ENCODE measurements around the gene USP3. TPM values are rescaled to one million over a fixed set of nuclear protein-coding genes. Genes with fewer than 3 reads are reported as not detected.
A peak's percentile ranks its signal among the peaks of the same experiment; 100 is the strongest.

Gene USP3
- total and polyA plus RNA-seq, 9 of the 15 experiments (the other 6 are each of a cell fraction or from before 2014, with no cell fraction given): 17.3 to 54.3 (median 34.8) TPM

- TF ChIP-seq DPF2 (IDR thresholded peaks at IDR 0.05): no peak; the same call in 1 of the 2 replicates
- TF ChIP-seq ZNF146 (CRISPR knock-in tag; IDR thresholded peaks at IDR 0.05; ENCODE audit: unreplicated experiment): no peak
- TF ChIP-seq NBN (IDR thresholded peaks at IDR 0.05; ENCODE audit: low read depth): peak; percentile 17; the same call in 1 of the 2 replicates
- 0 out of 4 replicates have a peak, but pooled peaks of 1 of the 2 experiments have one; percentile 19 for TF ChIP-seq ARNT (IDR thresholded peaks at IDR 0.05)
- TF ChIP-seq CEBPG (CRISPR knock-in tag; IDR thresholded peaks at IDR 0.05): no peak
- no peak for TF ChIP-seq CEBPG (tag; conservative IDR thresholded peaks at IDR 0.05 in 1 of 2, IDR thresholded peaks at IDR 0.05 in 1 of 2)
- TF ChIP-seq RBBP5 (IDR thresholded peaks at IDR 0.05; ENCODE audit: borderline replicate concordance, insufficient read depth, low read length, poor library complexity, severe bottlenecking): no peak
- no peak for TF ChIP-seq DDX20 (tag; IDR thresholded peaks at IDR 0.05; ENCODE audit: low read depth)
- no peak for TF ChIP-seq PHTF2 (CRISPR knock-in tag; IDR thresholded peaks at IDR 0.05)
- TF ChIP-seq ZNF766 (CRISPR knock-in tag; conservative IDR thresholded peaks at IDR 0.05): no peak
These were observed 40.0 kb downstream of the USP3 start (continued) for GRCh38 chr15:63544258-63545026.

- peaks cover 6 to 10% of the 10 kb centered on the region in 2 experiments; a peak in 2 of 5 replicates for H3K4me1 ChIP-seq (replicated peaks in 1 of 2; ENCODE audit: control insufficient read depth in 2 of 2, insufficient read depth in 2 of 2, low read length in 2 of 2)
- ATAC-seq (peak; percentile 80), FAIRE-seq (peak; percentile 73), DNase-seq (ENCODE audit: extremely low read depth in 1 of 4, low spot score in 3 of 4) (peak in 2 of 4 experiments; percentile 21 to 68)
- 0 out of 2 replicates have a peak, but pooled peaks cover 1% of the 10 kb centered on the region for H4K20me1 ChIP-seq (replicated peaks; ENCODE audit: control insufficient read depth, insufficient read depth, low read length)
- H3K9ac ChIP-seq (ENCODE audit: insufficient read depth in 1 of 2, low read depth in 2 of 2, low read length in 2 of 2): no peak overlapping the region
- CTCF ChIA-PET (ENCODE audit: low intra/inter-chr PET ratio): no interaction called here
- BruUV-seq (replicated peaks): no TSS peak
- in situ Hi-C loops (cut with MboI) (no loop called here), intact Hi-C loops (cut with micrococcal nuclease) (no loop called here)
- H3K79me2 ChIP-seq (ENCODE audit: control insufficient read depth, insufficient read depth, low read length): peaks cover 41% of the 10 kb centered on the region
- H3K4me3 ChIP-seq: no peak overlapping the region
- peaks cover 15% of the 10 kb centered on the region for H3K36me3 ChIP-seq (ENCODE audit: control insufficient read depth, insufficient read depth, low read length)
- H3K27ac ChIP-seq (ENCODE audit: extremely low read depth, low read depth, low read length): peak overlapping the region; percentile 15
- 17% methylated on average over 10 of the region's 10 CpGs for WGBS (ENCODE audit: insufficient coverage, low coverage, missing lambda C conversion rate)
- H2AFZ ChIP-seq (ENCODE audit: low read depth, low read length): no peak overlapping the region
- H3K9me1 ChIP-seq (ENCODE audit: control insufficient read depth, insufficient read depth, low read length): no peaks in the 10 kb centered on the region
- POLR2A ChIA-PET: interaction anchor here (0.6 to 2.6 kb wide), 7 partner anchors 12 to 813 kb away, joined by 3 to 11 read pairs (median 5); no protein-coding TSS in a partner anchor
- H3K9me3 ChIP-seq (replicated peaks; ENCODE audit: control insufficient read depth, insufficient read depth, low read depth, low read length): no peaks in the 10 kb centered on the region
- H3K4me2 ChIP-seq (ENCODE audit: insufficient read depth, low read length): peak overlapping the region; percentile 6; the same call in 1 of the 2 replicates
- H3K27me3 ChIP-seq (ENCODE audit: control insufficient read depth in 2 of 2, insufficient read depth in 2 of 2, low read length in 2 of 2): no peaks in the 10 kb centered on the region
- 0 out of 4 replicates have a peak, but pooled peaks of 1 of the 2 experiments have one; percentile 28 for TF ChIP-seq MAZ (CRISPR knock-in tag; conservative IDR thresholded peaks at IDR 0.05 in 1 of 2, IDR thresholded peaks at IDR 0.05 in 1 of 2)
- no peak for TF ChIP-seq MXD1 (CRISPR knock-in tag; IDR thresholded peaks at IDR 0.05; ENCODE audit: borderline replicate concordance, poor library complexity, severe bottlenecking)
- 0 out of 2 replicates have a peak, but pooled peaks have one; percentile 13 for TF ChIP-seq BCOR (IDR thresholded peaks at IDR 0.05)
- 0 out of 2 replicates have a peak, but pooled peaks have one; percentile 37 for TF ChIP-seq POLR2AphosphoS5 (IDR thresholded peaks at IDR 0.05; ENCODE audit: control insufficient read depth, insufficient read depth, low read depth, low read length)
- 0 out of 2 replicates have a peak, but pooled peaks have one; percentile 23 for TF ChIP-seq GATA2 (CRISPR knock-in tag; IDR thresholded peaks at IDR 0.05)
- peak; percentile 66 for TF ChIP-seq TCF3 (CRISPR knock-in tag; IDR thresholded peaks at IDR 0.05)
- TF ChIP-seq SMC3 (conservative IDR thresholded peaks at IDR 0.05; ENCODE audit: insufficient read depth, low read depth, low read length): no peak
- peak; percentile 85 for TF ChIP-seq ARID1B (IDR thresholded peaks at IDR 0.05)
- no peak for TF ChIP-seq E2F5 (CRISPR knock-in tag; IDR thresholded peaks at IDR 0.05)
- TF ChIP-seq CXXC5 (CRISPR knock-in tag; IDR thresholded peaks at IDR 0.05): peak; percentile 38; the same call in 1 of the 2 replicates
These were observed 41.1 kb downstream of the USP3 start for GRCh38 chr15:63545520-63545919.

Measured in K562 (cell line).